Activated T-helper 17 cell treated with anti-CD3 and anti-CD28 coated beads, Interleukin-2, amount 50 U/mL, for 72 hours (primary cell): ENCODE measurements around the gene PLEKHA5. TPM values are rescaled to one million over a fixed set of nuclear protein-coding genes. Genes with fewer than 3 reads are reported as not detected.

Source experiments
- ATAC-seq: fragments of 150-1000 bp; cut with Tn5 transposase; replicated peaks from 2 replicates; pipeline ENCODE4 v1.10.0; 2021; ENCODE audit warnings: mild to moderate bottlenecking, moderate library complexity
- H3K27ac Mint-ChIP-seq: one replicate; pipeline ENCODE4 v1.8.0; 2022; ENCODE audit warnings: mixed read lengths
- H3K27me3 Mint-ChIP-seq: one replicate; pipeline ENCODE4 v1.8.0; 2022; ENCODE audit warnings: mixed read lengths
- H3K36me3 Mint-ChIP-seq: one replicate; pipeline ENCODE4 v1.8.0; 2022; ENCODE audit warnings: low read depth, mild to moderate bottlenecking, mixed read lengths
- H3K4me1 Mint-ChIP-seq: one replicate; pipeline ENCODE4 v1.8.0; 2022; ENCODE audit warnings: mixed read lengths
- H3K4me3 Mint-ChIP-seq: one replicate; pipeline ENCODE4 v1.8.0; 2022; ENCODE audit warnings: mild to moderate bottlenecking, mixed read lengths
- H3K9me3 Mint-ChIP-seq: one replicate; pipeline ENCODE4 v1.8.0; 2022; ENCODE audit warnings: mixed read lengths
- total RNA-seq, 2 donors: library from RNA; stranded (reverse); gene quantifications; one replicate each; pipeline ENCODE4 v1.2.3, GENCODE V29; 2022

Gene PLEKHA5
- total RNA-seq, 2 donors from 2014 or later, result 8.6 to 10.4 TPM

DNA sequence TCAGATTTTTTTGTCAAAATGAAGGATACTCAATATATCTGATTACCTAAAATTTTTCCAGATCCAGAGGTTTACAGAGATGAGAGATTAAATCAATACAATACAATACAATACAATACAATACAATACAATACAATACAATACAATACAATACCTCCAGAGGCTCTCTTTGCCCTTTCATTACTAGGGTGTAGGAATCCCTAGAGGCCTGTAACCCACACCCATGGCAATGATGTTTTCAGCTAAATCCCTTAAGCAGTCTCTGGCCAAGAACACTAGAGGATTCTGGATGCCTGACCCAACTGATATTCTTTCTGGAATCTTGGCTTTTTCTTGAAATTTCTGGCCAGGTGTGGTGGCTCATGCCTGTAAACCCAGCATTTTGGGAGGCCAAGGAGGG lies 286.0 kb downstream of the PLEKHA5 start:
- Mint-ChIP-seq H3K4me1 (peaks cover 5% of the 10 kb centered on the region), H3K36me3 (no peaks in the 10 kb centered on the region), H3K27ac (no peak overlapping the region), H3K9me3 (no peaks in the 10 kb centered on the region), H3K27me3 (no peaks in the 10 kb centered on the region), H3K4me3 (no peak overlapping the region)
- no peak for ATAC-seq

DNA sequence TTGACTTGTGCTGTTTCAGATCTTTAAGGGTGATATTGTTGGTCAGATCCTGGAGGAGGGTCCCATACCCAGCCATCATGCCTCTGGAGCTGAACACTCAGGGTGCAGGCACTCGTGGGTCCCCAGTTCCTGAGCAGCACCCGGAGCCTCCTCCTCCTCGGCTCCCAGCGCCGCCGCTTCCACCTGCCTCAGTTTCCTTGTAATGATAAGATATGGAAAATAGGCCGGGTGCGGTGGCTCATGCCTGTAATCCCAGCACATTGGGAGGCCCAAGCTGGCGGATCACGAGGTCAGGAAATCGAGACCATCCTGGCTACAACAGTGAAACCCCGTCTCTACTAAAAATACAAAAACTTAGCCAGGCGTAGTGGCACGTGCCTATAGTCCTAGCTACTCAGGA lies 289.6 kb downstream of the PLEKHA5 start:
- Mint-ChIP-seq H3K36me3 (no peaks in the 10 kb centered on the region), H3K9me3 (no peaks in the 10 kb centered on the region), H3K27ac (no peak overlapping the region), H3K4me1 (peaks cover 5% of the 10 kb centered on the region), H3K4me3 (no peak overlapping the region), H3K27me3 (no peaks in the 10 kb centered on the region)
- no peak for ATAC-seq

DNA sequence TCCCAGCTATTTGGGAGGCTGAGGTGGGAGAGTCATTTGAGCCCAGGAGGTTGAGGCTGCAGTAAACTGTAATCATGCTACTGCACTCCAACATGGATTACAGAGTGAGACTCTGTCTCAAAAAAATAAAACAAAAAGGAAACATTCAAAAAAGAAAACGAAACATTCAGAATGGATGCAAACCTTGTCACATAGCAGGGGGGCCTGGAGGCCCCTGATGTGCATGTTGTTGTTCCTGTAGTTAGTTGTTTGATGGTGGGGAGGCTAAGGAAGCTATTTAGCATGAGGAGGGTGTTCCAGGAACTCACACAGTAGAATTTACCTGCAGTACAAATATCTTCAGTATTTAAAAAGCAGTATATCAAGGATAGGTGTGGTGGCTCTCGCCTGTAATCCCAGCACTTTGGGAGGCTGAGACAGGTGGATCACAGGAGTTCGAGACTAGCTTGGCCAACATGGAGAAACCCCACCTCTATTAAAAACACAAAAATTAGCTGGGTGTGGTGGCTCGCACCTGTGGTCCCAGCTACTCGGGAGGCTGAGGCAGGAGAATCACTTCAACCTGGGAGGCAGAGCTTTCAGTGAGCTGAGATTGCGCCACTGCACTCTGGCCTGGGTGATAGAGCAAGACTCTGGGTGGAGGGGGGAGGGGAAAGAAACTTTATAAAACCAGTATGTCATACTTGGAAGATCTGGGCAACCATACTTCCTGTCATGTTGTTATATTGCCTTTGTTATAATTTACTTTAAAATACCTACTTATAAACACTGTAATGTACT lies 292.2 kb downstream of the PLEKHA5 start:
- no peaks in the 10 kb centered on the region for H3K36me3 Mint-ChIP-seq

DNA sequence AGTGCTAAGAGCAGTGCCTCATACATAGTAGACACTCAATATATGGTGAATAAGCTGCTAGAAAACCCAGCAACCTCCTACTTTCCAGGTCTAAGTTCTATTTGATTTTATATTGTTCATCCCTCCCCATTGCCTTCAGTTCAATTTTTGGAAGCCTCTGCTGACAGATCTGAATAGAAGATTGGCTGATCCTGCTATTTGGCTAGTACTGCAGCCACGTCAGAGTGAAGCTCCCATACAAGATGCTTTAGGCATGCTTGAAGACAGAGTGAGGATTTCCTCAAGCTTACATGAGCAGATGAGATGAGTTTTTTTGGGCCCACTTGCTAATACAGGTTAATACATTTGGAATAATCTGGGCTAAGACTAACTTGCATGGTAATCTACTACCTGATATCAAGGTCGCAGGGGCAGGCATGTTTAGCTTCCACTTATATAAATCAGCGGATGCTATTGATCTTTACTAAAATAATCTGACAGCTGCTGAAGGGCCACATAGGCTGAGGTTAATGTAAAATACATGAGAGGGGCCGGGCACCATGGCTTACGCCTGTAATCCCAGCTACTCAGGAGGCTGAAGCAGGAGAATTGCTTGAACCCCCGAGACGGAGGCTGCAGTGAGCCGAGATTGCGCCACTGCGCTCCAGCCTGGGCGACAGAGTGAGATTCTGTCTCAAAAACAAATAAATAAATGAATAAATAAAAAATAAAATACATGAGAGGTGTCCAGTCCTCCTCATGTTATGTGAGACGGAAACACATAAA lies 293.8 kb downstream of the PLEKHA5 start:
- Mint-ChIP-seq H3K36me3 (no peaks in the 10 kb centered on the region), H3K27ac (no peak overlapping the region), H3K4me1 (peaks cover 4% of the 10 kb centered on the region), H3K9me3 (no peaks in the 10 kb centered on the region), H3K4me3 (no peak overlapping the region), H3K27me3 (no peaks in the 10 kb centered on the region)
- no peak for ATAC-seq

More for the DNA sequence above, 292.2 kb downstream of the PLEKHA5 start:
- peaks cover 5% of the 10 kb centered on the region for H3K4me1 Mint-ChIP-seq
- H3K27ac Mint-ChIP-seq, result no peak overlapping the region
- no peak for ATAC-seq
- H3K9me3 Mint-ChIP-seq, result no peaks in the 10 kb centered on the region
- H3K4me3 Mint-ChIP-seq, result no peak overlapping the region
- no peaks in the 10 kb centered on the region for H3K27me3 Mint-ChIP-seq
